Loucy (cell line): Measurements from ENCODE around the gene RGS19.

ENCODE experiments used
- EZH2phosphoT487 ChIP-seq: fragments of 200-600 bp; IDR thresholded peaks from 2 replicates; pipeline ENCODE4 v1.6.1; 2018; ENCODE audit warnings: antibody characterized with exemption, mild to moderate bottlenecking, moderate library complexity, borderline replicate concordance
- TF ChIP-seq, protein P1 (sequence below): fragments of 200-600 bp; sonication (generic); conservative IDR thresholded peaks from 2 replicates; pipeline ENCODE4 v1.5.1; 2014; ENCODE audit warnings: mild to moderate bottlenecking, antibody characterized with exemption, low read length

DNA sequence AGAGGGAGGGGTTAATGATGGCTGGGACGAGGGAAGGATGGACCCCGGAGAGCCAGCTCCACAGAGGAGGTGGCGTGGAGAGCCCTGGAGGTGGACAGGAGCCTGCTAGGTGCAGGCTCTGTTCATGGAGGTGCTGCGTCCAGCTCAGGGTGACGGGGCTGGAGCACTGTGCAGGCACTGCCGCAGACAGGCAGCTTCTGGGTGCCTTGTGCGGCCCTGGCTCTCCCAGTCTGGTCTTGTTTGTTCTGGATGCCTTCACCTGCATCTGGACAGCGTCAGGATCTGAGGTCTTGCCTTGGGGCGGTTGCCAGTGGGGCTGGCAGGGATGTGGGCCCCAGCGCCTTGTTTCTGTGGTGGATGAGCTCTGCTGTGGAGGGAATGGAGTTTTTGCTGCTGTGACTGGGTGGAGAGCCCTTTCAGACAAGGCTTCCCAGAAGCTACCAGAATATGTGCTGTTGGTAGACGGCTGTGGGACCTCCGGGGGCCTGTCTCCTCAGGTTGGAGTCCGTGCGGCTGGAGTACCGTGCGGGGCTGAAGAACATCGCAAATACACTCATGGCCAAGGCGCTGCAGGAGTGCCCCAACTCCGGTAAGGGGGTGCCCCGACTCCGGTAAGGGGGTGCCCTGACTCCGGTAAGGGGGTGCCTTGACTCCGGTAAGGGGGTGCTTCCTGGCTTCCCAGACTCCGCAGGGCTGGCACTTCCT, 51.2 kb downstream of the RGS19 start:
- TF ChIP-seq, protein P1, sequence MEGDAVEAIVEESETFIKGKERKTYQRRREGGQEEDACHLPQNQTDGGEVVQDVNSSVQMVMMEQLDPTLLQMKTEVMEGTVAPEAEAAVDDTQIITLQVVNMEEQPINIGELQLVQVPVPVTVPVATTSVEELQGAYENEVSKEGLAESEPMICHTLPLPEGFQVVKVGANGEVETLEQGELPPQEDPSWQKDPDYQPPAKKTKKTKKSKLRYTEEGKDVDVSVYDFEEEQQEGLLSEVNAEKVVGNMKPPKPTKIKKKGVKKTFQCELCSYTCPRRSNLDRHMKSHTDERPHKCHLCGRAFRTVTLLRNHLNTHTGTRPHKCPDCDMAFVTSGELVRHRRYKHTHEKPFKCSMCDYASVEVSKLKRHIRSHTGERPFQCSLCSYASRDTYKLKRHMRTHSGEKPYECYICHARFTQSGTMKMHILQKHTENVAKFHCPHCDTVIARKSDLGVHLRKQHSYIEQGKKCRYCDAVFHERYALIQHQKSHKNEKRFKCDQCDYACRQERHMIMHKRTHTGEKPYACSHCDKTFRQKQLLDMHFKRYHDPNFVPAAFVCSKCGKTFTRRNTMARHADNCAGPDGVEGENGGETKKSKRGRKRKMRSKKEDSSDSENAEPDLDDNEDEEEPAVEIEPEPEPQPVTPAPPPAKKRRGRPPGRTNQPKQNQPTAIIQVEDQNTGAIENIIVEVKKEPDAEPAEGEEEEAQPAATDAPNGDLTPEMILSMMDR, result no peak
- no peak for TF ChIP-seq EZH2phosphoT487
